Hematopoietic multipotent progenitor cell treated with erythropoietin and hydrocortisone succinate and interleukin-3 and kit ligand, for 8 days (in vitro differentiated cells): Measurements from ENCODE around the gene ERVH48-1.
"Not testable (repeated sequence)": the region's sequence is repeated elsewhere in the genome, so short reads cannot be mapped to it uniquely, and the experiment has no call there.

Experiments used
- DNase-seq: peaks from one replicate; pipeline ENCODE4 v3.0.0-alpha.2; 2015

The ERVH48-1 gene

DNA sequence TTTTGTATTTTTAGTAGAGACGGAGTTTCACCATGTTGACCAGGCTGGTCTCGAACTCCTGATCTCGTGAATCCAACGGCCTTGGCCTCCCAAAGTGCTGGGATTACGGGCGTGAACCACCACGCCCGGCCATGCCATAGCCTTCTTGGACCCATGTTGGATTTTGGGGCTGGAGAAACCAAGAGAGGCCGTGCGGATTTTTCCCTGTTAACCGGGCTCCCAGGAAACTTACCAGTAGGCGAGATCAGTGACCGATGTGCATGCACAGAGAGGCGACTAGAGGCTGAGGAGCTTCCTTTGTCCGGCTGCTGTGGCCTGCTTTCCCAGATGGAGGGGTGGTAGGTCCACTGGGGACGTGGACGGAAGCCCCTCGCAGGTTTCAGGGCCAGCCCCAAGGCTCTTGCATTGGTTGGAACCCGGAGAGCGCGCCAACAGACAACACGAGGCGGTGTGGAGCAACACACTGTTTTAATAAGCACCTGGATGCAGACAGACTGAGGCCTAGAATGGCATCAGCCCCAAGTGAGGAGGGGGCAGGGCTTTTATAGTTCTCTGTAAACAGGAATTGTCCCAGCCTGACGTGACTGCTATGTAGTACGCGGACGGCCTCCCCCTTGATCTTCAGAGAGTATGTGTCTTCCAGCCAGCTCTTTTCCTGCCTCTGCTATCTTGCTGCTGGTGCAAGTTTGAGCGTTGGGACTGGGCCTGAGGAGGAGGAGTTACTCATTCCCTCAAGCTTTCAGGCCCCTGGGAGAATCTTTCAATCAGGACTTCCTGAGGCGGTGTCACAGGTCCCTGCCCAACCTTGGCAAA lies at the start of gene ERVH48-1:
TSS of gene ERVH48-1 (minus strand) at position 517 of the 813 bp plus-strand sequence. CDS start 6,624 bp downstream, outside the sequence.
- no peak for DNase-seq

DNA sequence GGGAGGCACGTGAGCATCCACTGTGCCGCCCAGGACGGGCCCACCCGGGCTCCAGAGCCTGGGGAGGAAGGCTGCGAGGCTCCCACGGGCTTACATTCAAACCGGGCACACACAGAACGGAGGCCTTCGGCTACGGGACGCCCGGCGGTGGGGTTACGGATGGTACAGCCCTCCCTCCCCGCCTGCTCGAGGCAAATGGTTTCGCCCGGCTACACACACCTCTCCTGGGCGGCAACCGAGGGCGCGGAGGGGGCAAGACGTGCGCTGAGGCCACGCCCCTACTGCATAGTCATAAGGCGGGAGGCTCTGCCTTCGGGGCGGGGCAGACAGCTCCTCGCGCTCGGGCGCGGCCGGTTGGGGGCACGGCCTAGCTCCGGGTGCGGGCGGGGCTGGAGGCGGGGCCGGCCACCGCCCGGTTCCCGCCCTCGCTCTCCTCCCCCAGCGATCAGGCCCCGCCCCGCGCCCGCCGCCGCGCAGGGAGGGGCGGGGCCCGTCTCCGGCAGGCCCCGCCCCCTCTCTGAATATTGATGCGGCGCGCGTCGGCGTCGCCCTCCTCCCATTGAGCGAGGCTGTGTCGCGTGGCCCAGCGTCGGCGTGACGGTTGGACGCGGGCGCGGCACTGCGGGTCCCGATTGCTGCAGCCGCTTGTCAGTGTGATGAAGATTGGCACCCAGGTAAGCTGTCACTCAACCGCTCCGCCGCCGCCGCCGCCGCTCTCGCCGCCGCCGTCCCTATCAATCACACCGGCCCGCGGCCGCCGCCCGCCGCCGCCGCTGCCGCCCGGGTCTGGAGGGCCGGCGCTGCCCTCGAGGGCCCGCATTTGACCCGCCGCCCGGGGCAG lies 48.8 kb upstream of the ERVH48-1 start, which contains the start of gene PKNOX1:
TSS of gene PKNOX1 (plus strand) at position 572 of the 841 bp plus-strand sequence. CDS start 29,820 bp downstream, outside the sequence.
- peak; percentile 98 for DNase-seq

DNA sequence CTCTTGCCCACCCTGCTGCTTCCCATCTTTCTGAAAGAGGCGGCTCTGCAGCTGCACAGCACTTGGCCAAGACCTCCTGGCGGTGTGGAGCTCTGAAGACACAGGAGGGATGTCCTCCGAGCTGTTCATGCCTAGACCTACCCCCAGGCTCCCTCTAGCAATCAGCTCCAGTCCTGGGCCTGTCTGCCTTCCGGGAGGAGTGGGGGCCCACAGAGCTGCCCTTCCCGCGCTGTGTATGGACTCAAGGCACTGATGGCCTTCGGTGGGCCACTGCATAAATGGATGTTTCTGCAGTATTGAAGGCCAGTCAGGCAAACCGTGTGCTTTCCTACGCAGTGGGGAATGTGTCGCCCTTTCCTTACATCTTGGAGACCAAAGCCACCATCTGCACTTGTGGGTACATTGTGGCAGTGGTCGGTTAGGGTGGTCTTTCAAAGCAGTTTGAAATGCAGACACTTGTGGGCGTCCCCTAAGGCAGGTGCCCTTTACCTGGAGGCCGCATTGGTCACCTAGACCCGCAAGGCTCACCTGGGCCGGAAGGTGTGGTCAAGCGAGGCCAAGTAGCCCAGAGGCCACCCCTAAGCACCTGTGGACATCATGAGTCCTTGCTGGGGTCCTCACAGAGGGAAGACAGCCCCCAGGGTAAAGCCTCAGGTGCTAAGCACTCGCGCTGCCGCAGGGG lies 48.0 kb upstream of the ERVH48-1 start:
- peak; percentile 16 for DNase-seq

DNA sequence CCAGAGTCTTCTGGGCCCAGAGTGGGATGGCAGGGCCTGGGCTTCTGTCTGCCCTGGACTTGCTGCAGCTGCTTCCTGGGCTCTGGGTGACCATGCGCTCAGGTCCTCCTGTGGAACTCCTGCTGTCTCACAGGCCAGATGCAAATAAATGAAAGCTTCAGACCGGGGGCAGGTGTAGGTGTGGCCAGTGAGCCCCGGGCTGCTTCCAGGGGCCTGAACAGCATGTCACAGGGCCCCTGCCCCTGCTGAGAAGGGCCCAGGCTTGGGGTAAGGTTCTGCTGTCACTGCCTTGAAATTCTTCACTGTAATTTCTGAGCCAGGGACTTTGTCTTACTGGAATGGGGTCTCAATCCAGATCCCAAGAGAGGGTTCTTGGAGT lies 46.5 kb upstream of the ERVH48-1 start:
- no peak for DNase-seq

DNA sequence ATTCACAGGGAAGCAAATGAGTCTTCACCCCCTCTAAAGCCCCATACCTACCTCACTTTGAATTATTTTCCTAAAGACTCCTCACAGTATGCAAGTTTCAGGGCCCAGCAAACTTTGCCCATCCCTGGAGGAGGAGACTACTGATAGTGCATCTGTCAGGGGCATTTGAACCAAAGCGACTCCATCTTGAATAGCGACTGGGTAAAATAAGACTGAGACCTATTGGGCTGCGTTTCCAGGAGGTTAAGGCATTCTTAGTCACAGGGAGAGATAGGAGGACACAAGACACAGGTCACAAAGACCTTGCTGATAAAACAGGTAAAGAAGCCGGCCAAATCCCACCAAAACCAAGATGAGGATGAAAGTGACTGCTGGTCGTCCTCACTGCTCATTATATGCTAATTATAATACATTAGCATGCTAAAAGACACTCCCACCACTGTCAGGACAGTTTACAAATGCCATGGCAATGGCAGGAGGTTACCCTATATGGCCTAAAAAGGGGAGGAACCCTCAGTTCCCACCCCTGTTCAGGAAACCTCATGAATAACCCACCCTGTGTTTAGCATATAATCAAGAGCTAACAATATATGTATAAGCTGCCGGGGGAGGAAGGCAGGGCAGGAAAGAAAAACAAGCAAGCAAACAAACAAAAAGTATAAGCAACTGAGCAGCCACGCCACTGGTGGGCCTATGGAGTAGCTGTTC lies 45.7 kb upstream of the ERVH48-1 start:
- no peak for DNase-seq

DNA sequence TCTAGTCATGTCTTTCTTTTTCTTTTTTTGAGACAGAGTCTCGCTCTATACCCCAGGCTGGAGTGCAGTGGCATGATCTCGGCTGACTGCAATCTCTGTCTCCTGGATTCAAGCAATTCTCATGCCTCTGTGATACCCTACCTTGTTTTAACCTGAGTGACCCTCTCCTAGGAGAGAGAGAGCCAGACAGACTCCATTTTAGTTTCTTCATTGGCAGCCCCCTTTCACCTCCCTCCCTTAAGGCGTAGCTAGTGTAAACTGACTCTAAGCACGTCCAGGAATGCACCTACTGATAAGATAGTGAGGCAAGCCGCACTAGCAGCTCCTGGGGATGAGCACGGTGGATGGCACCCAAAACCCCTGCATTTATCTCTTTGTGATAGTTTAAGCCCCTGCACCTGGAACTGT lies 43.8 kb upstream of the ERVH48-1 start:
- DNase-seq = peak; percentile 43

DNA sequence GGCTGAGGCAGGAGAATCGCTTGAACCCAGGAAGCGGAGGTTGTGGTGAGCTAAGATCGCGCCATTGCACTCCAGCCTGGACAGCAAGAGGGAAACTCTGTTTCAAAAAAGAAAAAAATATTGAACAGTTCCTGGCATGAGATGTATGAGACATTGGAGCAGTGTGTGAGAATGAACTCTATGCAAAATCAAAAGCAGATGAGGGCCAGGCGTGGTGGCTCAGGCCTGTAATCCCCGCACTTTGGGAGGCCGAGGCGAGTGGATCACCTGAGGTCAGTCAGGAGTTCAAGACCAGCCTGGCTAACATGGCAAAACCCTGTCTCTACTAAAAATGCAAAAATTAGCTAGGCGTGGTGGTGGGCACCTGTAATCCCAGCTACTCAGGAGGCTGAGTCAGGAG lies 42.2 kb upstream of the ERVH48-1 start:
- DNase-seq = not testable (repeated sequence)

DNA sequence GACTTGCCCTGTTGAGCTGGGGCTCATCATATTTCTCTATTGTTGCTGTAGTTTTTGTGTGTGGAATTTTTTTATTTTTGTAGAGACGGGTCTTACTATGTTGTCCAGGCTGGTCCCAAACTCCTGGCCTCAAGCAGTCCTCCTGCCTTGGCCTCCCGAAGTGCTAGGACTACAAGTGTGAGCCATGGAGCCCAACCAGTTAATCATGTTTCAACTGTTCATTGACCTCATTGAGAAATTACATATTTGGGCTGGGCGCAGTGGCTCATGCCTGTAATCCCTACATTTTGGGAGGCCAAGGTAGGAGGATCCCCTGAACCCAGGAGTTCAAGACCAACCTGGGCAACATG lies 39.8 kb upstream of the ERVH48-1 start:
- DNase-seq = no peak

DNA sequence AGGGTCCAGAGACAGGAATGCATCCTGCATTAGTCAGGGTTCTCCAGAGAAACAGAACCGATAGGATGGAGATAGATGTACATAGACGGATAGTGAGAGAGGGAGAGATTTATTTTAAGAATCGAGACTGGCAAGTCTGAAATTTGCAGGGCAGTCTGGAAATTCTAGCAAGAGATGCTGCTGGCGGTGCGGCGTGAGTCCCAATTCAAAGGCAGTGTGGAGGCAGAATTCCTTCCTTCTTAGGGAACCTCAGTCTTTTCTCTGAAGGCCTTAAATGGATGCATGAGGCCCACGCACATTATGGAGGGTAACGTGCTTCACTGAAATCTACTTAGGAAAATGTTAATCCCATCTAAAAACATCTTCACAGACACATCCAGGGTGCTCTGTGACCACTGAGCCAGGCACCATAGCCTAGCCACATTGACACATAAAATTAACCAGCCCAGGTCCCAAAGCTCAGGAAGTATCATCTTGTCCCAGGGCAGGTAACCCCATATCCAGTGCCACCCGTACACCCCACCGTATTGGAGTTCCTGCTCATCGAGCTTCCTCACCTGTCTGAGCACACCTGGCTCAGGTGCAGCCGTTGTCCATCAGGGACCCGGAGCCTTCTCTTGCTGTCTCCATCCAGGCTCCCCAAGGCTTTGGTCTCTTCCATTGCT lies 39.2 kb upstream of the ERVH48-1 start:
- no peak for DNase-seq

DNA sequence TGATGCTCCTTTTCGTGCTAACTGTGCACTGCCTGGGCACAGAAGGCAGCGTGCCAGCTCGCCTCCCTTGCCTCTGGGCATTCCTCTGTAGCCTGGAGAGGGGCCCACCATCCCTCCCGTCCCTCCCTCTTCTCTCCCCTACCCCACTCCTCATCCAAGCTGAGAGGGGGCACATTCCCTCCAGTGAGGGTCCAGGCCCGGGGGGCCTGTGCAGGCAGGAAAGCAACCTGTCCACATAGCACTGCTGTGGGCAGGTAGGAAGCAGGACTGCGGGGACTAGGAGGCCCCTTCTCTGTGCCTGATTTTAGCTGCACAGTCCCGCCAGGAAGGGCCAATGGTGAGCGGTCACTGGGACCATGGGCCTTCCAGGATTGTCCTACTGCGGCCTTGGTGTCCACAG lies 38.7 kb upstream of the ERVH48-1 start:
- no peak for DNase-seq

DNA sequence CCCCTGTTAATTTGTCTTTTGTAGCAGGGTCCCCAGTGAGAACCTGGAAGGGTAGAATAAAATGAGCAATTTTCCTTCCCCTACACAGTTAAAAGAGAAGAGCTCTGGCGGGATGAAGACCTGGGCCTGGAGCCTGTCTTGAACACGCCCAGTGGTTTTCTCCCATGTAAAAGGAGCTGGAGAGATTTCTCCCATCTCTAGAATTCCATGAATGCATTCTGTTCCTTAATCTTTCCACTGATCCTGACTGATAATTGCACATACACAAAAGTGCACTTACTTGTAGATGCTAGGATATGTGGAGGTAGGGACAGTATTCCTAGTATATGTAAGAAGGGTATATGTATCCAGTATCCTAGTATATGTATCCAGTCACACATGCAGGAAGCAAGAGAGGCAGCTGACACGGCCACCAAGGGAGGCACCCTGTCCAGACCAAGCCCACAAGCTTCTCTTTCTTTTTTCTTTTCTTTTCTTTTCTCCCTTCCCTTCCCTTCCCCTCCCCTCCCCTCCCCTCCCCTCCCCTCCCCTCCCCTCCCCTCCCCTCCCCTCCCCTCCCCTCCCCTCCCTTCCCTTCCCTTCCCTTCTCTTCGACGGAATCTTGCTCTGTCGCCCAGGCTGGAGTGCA lies 37.1 kb upstream of the ERVH48-1 start:
- no peak for DNase-seq

DNA sequence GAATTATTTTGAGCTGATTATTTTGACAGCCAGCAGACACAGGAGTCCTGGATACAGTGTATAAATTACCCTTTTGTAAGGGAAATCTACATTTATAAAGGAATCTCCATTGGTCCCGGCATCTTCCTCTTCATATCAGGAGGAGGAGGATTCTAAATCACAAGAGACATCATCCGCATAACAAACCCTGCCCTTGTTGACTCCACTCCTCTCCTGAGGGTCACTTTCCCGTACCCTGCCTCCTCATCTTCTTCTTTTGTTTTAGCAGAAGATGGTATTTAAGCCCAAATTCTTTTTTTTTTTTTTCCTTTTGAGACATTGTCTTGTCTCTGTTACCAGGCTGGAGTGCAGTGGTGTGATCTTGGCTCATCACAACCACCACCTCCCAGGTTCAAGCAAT lies 34.3 kb upstream of the ERVH48-1 start:
- no peak for DNase-seq

DNA sequence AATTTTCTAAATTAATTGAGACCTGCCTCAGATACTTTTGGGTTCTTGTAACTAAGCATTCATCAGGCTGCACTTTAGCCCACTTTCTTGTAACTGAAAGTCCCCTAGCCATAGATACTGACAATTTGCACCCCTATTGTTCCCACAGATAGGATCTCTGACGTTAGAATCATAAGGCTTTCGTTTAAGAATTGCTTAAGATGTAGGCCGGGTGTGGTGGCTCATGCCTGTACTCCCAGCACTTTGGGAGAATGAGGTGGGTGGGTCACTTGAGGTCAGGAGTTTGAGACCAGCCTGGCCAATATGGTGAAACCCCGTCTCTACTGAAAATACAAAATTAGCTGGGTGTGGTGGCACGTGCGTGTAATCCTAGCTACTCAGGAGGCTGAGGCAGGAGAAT lies 32.7 kb upstream of the ERVH48-1 start:
- DNase-seq = peak; percentile 4

DNA sequence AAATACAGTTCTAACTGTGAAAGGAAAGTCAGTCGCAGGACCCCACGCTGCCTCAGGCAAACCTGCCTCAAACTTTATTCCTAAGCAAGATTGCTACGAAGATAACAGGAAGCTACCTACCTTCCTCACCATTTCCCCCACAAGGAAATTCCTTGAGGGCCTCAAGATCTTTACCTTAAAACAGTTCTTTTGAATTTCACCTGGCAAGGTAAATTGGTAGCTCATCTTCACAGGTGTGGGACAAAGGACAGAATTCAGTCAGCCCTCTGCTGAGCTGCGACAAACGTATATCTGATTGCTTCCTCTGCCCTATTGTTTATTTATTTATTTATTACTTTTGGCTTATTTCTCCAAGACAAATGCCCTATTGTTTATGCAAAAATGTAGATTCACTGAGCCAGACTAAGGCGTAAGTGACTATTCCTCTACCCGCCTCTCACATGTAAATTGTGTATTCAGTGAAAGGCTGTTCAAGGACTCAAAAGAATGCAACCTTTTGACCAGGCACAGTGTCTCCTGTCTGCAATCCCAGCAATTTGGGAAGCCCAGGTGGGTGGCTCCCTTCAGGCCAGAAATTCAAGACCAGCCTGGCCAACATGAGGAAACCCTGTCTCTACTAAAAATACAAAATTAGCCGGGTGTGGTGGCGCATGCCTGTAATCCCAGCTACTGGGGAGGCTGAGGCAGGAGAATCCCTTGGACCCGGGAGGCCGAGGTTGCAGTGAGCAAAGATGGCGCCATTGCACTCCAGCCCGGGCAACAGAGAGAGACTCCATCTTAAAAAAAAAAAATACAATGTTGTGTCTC lies 31.6 kb upstream of the ERVH48-1 start:
- no peak for DNase-seq

DNA sequence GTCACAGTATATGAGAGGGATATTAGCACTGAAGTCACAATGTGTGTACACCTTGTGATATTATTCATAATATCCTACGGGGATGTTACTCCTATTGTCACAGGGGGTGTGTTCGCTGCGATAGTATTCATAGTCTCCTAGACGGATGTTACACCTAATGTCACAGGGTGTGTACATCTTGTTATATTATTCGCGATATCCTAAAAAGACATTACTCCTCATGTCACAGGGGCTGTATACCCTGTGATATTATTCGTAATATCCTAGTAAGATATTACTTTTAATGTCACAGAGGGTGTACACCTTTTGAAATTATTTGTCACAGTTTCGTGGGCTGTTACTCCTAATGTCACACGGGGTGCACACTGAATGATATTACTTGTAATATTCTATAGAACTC lies 25.8 kb upstream of the ERVH48-1 start:
- DNase-seq = not testable (repeated sequence)

DNA sequence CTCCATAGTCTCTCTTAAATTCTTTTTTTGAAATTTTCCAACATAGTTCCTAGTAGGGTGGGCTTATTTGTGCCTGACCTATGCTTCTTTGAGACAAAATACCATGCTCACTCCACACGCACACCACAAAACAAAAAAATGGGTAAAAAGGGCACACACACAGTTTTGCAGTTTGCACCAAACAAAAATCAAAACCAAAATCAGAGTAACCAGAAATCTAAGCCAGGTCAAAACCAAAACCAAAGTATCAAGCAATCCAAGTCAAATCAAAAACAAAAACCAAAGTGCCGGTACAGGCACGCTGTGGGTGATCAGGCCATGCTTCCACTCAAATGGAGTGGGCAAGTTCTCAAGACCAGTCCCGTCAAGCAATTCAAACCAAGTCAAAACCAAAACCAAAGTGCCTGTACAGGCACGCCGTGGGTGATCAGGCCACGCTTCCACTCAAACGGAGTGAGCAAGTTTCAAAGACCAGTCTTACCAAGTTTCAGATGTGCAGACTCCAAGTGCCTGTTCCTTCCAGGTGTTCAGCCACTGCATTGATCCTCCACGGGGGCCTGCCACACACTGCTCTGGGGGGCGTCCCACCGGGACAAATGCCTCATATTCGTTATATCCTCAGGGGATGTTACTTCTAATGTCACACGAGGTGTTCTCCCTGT lies 23.8 kb upstream of the ERVH48-1 start:
- not testable (repeated sequence) for DNase-seq

DNA sequence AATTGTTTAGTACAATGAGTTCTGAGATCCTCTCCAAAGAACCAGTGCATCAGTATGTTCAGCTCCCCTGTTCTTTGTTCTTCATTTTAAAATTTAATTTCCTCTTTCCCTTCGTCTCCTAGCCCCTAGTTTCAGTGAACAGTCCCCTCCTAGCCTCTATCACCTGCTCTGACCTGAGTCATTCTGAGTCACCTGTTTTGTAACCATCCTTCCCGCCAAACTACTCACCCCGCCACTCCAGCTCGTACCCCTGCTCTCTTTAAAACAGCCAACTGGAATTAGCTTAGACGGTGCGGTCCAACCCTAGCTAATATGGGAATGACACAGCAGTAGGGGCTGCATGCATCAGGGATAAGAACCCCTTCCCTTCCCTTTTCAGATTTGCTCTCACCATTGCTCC lies 16.8 kb upstream of the ERVH48-1 start:
- DNase-seq = no peak

DNA sequence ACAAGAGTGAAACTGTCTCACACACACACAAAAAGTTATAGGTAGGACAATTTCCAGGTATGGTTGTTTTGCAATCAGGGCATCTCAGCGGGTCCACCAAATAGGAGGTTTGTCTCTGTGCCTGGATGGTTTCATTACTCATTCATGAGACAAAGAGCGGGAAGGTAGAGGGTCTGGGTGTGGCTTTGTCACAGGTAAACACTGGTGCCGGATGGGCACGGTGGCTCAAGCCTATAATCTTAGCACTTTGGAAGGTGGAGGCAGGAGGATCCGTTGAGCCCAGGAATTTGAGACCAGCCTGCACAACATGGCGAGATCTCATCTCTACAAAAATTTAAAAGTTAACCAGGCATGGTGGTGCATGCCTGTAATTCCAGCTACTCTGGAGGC lies 16.3 kb upstream of the ERVH48-1 start:
- DNase-seq = no peak

DNA sequence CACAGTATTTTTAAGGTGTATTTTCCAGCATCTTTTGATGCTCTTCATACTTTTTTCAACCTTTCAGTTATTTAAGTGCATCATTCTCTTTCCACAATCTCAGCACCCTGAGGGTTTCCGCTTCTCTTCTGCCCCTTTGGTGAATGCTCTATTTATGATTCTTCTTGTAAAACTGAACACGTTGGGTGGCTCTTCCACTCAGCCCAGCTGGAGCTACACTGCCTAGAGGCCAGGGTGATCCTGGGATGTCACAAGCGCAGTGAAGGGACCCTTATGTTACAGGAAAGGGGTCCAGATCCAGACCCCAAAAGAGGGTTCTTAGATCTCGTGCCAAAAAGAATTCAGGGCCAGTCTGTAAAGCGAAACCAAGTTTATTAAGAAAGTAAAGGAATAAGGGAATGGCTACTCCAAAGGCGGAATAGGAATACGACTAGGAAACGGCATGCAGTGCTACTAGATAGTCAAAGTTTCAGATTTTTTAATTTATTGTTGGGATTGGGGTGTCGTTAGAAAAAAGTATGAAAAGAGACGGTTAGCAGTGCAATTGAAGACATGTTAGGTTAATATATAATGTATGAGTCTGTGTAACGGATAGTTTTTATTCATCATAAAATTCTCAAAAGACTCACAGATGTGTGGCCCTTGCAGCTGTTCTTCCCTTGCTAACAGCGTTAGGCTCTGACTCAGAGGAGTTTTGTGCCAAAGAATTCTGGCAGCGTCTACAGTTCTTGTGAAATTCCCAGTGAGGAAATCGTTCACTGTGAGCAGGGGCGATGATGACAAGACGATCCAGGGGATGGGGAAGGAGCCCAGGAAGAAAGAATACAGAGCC lies 14.4 kb upstream of the ERVH48-1 start:
- DNase-seq = no peak
